GM18519 (cell line): ENCODE measurements around the gene LIN52.

Experiments
- ATAC-seq: cut with Tn5 transposase; IDR thresholded peaks from one replicate; pipeline ENCODE4 v1.9.1; 2021; ENCODE audit warnings: mild to moderate bottlenecking, moderate library complexity; ENCODE audit not compliant: unreplicated experiment, low FRiP score

LIN52 gene

DNA sequence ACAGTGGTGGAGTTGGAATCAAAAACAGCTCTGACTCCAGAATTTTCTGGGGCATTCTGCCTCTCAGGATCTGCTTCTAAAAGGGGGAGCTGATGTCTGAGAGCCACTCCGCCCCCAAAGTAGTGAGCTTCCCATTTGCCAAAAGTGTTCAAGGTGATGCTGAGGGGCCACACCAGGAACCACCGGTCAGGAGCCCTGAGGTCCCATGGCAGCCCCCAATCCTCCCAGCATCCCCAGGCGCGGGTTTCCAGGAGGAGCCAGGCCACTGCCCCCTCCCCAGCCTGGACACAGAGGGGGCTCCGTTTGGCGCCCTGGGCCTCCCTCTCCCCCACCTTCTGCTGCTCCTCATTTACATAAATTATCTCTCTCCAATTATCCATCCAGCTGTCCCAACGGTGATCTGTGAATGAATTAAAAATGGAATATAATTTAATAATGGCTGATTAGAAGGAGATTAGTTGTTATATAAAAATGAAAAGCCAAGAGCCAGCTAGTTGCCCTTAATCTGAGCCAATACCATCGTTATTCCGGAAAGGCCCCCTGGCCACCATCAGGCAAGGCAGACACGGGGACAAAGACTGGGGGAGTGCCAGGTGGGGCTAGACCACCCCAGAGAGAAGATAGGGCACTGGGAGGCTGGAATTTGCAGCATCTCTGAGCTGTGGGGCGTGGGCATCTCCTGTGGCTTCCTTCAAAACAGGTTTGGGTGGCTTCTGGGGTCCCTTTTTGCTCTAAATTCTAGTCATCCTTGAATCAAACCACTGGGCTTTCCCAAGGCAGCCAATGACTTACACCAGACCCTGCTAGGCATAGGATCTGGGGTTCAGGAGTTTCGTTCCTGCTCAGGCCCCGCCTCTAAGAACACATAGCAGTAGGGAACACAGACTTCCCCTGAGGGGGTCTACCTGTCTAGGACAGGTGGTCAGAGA is 134.8 kb downstream of the LIN52 start:
- ATAC-seq = no peak

DNA sequence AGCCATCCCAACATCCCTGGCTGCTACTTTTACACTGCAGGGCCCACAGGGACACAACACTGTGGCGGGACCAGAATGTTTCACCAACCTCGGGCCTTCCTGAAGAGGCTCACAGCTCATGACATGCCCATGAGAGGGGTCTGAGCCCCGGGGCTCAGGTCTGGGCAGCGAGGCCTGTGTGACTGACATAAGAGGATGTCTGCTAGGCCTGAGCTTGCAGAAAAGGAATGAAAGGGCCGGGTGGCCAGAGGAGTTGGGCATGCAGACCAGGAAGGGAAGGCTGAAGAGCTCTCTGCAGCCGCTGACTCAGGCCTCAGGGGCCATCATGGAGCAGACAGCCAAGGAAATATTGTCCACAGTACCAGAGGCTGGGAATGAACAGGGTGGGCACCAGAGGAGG is 136.2 kb downstream of the LIN52 start:
- ATAC-seq = no peak

DNA sequence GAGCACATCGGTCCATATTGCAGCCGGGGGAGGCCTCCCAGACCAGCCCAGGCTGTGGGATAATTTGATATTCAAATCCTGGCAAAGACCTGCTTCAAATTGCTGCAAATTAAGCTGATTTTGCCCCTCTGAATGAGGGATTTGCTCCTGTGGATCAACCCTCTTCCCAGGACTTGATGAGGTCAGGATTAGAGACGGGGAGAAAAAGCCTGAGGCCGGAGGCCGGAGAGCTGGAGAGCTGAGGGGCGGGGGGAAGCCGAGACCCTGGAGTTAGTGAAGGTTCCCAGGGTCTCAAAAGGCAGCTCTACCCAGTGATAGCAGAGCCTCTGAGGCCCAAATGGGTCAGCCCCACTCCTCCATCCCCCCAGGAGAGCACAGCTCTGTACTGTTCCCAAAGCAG is 137.0 kb downstream of the LIN52 start:
- ATAC-seq = no peak

DNA sequence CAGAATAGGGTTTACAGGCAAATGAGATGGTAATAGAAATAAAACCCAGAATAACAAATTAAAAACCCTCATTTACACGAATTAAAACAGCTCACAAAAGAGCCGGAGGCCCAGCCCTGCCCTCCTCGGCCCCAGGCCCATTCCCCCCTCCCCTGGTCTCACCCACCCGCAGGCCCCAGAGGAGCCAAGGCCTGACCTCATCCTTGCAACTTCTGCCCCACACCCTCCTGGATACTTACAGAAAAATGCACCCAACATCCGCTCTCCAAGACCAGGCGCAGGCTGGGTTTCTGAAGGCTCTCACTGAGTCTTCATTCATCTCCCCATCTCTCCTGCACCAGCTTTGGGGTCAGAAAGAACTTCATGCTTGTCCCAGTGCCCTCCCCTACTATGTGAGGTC is 138.3 kb downstream of the LIN52 start:
- no peak for ATAC-seq

DNA sequence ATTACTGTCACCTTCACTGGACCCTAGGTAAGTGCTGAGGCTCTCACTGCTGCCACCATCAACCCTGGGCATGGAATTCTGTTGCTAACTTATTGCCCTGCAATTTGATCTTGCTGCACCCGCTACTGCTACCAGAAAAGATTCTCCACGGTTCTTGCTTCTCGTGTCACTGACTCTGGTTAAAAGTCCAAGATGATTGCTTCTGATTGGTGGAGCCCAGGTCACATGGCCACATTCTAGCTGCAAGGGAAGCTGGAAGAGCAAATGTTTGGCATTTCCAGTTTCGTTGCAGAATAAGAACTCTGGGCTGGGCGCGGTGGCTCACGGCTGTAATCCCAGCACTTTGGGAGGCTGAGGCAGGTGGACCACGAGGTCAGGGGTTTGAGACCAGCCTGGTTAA is 147.0 kb downstream of the LIN52 start:
- no peak for ATAC-seq

DNA sequence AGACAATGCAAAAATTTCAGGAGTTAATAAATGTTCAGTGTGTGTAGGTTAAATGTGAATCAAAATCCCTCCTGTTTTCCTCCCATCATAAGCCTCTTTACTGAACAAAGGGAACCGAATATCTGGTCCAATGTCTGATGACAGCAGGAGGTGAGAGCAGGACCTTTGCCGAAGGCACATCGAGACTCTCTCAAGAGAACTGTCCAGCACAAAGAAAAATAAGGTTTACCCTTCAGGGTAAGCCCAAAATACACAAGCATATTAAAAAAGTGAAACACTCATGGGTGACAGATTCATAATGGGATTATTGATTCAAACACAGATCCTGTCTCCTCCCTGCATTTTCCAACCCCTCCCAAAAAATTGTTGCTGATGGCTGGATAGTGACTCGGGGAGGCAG is 150.3 kb downstream of the LIN52 start:
- no peak for ATAC-seq

DNA sequence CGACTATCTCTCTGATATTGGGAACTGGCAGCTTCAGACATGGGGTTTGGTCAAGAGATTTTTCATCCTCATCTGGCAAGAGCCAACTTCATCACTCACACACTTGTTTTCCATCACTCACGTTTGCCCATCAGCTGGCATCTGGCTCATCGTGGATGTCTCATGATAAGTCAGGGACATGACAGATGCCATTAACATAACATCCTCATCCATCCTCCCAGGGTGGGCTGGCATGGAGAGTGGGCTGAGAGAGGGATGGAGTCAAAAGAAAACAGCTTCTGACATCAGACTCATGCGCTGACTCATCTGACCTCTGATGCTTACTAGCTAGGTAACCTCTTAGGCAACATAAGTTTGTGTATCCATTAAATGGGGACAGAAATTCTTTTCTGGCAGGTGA is 152.7 kb downstream of the LIN52 start:
- no peak for ATAC-seq

DNA sequence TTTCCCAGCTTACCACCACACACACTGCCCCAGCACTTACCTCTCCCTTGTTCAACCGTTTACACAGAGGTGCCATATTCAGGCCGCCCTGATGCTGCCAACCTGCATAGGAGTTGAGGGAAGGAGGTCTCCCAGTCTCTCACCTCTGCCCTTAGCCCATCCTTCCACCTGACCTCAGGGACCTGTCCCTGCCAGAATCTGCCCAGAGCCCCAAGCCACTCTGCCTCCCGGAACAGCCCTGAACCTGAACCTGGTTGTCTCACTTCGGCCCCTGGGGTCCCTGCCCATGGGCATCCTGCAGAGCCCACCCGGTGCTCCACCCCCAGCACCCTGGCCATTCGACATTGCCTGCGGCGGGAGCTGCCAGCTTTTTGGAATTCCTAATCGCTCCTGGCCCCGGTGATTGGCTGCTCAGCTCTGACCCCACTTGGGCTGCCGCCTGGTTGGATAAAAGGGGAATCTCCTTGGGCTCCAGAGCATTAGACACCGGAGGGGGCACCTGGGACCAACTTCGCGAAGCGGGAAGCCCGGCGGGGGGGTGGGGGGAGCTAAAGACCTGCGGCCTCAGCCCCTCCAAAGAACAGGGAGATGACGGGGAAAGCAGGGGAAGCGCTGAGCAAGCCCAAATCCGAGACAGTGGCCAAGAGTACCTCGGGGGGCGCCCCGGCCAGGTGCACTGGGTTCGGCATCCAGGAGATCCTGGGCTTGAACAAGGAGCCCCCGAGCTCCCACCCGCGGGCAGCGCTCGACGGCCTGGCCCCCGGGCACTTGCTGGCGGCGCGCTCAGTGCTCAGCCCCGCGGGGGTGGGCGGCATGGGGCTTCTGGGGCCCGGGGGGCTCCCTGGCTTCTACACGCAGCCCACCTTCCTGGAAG is 154.5 kb downstream of the LIN52 start, which contains the start of gene VSX2:
Gene VSX2 (plus strand): TSS at position 476 of the 874 bp plus-strand sequence. CDS start 113 bp downstream, at position 589.
- ATAC-seq = no peak

DNA sequence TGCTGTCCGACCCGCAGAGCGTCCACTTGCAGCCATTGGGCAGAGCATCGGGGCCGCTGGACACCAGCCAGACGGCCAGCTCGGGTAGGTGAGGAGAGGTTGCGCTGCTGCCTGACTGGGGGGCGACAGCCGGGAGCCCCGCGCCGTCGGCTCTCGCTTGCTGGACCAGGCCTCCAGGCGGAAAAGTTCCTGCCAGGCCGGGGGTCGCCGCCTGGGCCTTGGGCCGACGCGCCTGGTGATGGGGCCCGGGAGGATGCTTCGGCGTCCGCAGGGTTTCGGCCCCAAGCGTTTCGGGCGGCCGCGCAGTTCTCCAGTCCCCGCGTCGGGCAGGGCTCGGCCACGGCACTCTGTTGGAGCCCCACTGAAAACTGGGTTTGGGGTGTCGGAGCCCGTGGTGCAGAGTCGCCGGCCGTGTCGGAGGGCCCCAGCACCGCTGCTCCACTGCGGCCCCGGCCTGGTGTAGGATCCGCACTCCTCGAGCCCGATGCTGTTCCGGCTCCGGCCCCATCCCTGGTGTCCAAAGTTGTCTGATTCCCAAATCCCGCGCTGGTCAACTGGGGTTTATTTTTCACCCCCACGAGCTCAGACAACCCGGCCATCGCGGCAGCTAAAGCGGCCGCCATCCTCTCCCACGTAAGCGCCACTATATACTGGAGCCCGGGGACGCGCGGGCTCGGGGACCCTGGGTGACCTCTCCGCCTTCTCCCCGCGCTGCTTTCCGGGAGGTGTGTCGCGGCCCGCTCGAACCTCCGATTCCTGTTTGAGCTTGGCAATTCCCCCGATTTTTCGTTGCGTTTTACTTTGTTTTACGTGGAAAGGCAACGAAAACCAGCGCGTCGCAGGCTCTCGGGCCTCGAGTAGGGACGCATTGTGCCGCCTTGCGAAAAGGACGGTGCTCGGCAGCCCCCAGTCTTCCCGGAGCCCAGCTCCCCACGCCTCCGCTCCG is 155.4 kb downstream of the LIN52 start:
- ATAC-seq = no peak

DNA sequence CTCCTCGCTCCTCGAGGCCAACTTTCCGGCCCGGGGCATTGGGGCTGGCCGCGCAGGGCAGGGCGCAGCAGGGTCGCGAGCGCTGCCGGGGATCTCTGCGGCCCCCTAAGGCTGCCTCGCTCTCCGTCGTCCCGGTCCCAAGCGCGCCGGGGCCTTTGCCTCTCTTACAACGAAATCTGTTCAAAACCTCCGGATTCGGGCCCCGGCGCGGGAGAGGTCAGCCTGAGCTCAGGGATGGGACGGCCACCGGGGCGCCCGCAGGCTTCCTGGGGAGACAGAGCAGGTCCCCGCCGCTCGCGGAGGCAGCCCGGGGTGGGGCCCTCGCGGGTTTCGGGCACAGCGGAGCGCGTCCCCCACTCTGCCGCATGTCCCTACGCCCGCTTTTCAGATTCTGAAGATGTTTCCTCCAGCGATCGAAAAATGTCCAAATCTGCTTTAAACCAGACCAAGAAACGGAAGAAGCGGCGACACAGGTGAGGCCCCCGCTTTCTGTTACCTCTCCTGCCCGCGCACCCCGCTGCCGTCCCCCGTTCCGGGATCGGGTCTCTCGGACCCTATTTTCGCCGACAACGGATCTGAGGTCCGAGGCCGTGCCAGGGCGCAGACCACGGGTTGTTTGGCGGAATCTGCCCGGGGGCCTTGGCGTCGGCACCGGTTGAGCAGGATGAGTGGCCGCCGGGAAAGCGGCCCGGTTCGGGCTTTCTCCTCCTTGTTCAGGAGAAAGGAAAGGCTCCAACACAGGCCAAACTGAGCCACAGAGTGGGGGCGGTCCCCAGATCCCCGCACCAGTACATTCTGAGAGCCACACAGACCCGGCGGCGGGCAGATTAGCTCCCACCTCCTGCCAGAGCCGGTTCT is 156.3 kb downstream of the LIN52 start:
- ATAC-seq = no peak

DNA sequence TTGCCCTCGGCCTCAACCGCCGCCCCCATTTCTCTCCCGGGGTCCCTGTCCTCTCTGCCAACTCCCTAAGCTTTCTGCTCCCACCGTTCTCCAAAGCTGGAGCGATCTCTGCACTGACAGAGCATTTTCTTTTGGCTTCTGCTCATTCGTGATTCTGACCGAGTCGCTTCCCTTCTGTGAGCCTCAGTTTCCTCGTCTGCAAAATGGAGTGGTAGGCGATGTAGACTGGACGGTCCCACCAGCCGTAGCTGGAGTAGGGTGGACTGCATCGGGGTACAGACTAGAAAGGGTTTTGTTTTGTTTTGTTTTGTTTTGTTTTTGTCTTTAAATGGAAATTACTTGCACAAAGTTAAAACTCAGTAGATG is 156.9 kb downstream of the LIN52 start:
- ATAC-seq = no peak

DNA sequence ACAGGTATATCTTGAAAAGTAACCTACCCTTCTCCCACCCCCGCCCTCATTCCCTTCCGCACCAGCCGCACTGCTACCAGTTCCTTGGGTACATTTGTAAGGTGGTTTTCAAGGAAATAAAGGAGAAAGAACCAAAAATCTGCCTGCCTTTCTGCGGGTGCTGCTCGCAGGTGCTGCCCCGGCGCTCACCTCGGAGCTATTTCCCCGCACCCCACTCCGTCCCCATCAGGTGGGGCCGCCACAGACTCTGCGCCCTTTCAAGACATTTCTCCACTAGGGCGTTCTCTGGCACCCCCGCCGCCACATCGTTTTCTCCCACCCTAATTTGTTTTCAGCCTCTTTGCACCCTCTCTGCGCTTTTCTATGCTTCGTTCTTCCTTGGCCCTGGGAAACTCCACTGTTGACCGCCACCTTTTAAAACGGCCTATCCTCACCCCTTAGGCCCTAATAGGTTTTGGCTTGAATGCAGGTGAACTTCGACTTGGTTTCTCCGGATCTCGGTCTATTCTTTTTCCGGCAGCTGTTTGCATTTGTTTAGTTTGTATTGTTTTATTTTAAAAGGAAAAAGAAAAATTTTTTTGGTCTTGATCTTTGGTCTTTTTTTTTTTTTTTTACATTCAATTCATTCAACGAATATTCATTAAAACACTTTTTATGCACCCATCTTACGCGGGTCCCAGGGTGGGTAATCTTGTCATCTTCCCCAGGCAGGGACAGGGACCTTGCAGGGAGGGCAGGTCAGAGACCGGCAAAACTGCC is 157.4 kb downstream of the LIN52 start:
- no peak for ATAC-seq

DNA sequence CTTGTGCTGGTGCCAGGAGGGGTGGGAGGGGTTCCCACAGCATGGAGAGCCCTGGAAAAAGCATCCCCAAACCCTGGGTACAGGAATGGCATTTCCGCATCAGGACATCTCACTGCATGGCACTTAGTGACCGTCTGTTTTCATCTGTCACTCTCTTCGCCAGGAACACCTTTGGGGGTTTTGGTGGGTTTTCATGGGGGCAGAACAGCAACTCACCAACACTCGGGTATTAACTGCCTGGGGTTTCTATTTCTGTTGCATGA is 158.0 kb downstream of the LIN52 start:
- no peak for ATAC-seq

DNA sequence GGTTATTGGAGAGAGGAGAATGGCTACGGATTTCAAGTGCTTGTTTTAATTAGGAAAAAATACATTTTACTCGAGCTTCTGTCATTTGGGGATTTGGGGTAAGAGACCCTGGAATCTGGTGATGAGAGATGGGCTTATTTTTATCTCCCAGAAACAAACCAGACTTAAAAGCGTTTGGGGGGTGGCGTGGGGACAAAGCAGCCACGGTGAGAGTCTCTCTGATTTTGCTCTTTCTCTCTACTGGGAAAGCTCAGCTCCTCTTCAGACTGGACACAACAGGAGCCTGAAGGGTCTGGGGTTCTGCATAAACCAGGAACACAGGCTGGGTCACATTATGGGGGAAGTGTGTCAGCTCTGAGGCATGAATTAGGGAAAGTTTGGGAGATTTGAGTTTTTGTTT is 158.3 kb downstream of the LIN52 start:
- no peak for ATAC-seq

DNA sequence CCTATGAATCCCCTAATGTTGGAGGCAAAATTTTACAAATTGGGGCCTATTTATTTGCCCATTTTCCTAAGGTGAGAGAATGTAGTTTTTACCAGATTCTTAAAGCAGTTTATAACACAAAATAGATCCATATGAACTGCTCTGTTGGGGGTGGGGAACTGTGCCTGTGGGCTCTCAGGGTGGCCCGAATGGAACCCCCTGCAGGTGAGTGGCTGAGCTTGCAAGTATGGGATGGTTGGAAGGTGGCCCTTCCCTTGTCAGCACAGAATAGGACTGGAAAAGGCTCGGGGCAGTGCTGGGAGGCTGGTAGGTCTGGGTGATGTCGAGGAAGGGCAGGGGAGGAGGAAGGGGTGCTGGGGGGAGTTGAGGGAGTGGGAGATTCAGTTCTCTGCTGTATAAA is 159.4 kb downstream of the LIN52 start:
- ATAC-seq = no peak

DNA sequence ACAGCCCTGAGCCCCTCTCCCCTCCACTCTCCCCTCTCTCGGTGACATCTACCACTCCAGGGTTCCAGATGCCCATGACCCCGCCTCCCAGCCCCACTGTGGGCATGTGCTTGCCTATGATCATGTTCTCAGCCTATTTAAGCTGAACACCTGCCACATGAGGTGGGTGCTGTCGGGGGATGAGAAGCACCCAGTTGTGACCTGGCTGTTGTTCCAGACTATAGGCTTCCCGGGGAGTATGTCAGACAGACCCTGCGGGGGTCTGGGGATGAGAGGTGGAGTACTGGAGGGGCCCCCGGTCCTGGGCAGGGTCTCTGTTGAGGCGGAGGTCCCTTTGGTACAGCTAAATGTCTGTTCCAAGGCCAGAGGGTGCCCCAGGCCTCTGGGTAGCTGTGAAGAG is 160.5 kb downstream of the LIN52 start:
- ATAC-seq = no peak

DNA sequence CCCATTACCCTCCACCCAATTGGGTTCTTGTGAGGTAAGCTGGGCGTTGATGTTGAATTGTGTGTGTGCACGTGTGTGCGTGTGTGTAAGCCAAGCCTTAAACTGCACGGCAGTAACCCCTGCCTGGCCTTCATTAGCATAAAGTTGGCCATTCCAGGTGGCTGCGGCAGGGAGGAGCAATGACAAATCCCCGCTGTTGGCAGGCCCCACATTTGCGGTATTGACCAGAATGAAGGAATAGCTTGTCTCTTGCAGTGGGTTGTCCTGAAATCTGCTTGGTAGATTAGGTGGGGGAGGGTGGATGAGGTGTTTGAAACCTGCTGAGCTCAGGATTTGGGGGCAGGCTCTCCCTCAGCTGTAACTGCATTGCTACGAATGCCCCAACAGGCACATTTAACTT is 161.8 kb downstream of the LIN52 start:
- no peak for ATAC-seq

DNA sequence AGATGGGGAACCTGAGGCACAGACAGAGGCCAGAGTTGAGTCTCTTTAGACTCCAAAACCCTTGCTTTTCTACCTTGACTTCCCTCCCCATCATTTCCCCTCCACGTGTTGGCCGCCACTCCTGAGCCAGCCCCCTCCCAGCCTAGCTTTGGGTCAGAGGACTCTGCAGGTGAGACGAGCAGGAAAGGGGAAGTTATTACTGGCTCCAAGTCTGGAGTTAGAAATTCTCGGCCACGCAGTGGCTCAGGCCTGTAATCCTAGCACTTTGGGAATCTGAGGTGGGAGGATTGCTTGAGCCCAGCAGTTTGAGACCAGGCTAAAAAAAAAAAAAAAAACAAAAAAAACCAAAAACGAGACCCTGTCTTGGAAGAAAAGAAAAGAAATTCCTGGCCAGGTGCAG is 163.3 kb downstream of the LIN52 start:
- no peak for ATAC-seq
